OCI-LY3 (cell line): Measurements from ENCODE around the gene SAPCD2.

ENCODE experiments used
- EZH2phosphoT487 ChIP-seq: fragments of 200-600 bp; shearing (Covaris generic); IDR thresholded peaks from 2 replicates; pipeline ENCODE4 v1.6.1; 2018; ENCODE audit warnings: antibody characterized with exemption, mixed run types, low read depth
- TF ChIP-seq, protein P1 (sequence below): fragments of 200-600, 300-600 bp; sonication (generic); IDR thresholded peaks from 2 replicates; pipeline ENCODE4 v1.5.1; 2014; ENCODE audit warnings: antibody characterized with exemption, low read length, low read depth

GRCh38 chr9:137107312-137107921, 37.1 kb upstream of the SAPCD2 start:
- TF ChIP-seq, protein P1, sequence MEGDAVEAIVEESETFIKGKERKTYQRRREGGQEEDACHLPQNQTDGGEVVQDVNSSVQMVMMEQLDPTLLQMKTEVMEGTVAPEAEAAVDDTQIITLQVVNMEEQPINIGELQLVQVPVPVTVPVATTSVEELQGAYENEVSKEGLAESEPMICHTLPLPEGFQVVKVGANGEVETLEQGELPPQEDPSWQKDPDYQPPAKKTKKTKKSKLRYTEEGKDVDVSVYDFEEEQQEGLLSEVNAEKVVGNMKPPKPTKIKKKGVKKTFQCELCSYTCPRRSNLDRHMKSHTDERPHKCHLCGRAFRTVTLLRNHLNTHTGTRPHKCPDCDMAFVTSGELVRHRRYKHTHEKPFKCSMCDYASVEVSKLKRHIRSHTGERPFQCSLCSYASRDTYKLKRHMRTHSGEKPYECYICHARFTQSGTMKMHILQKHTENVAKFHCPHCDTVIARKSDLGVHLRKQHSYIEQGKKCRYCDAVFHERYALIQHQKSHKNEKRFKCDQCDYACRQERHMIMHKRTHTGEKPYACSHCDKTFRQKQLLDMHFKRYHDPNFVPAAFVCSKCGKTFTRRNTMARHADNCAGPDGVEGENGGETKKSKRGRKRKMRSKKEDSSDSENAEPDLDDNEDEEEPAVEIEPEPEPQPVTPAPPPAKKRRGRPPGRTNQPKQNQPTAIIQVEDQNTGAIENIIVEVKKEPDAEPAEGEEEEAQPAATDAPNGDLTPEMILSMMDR = no peak
- TF ChIP-seq EZH2phosphoT487 = no peak
